ENCODE results near the gene IL12RB1. TPM values are rescaled to one million over a fixed set of nuclear protein-coding genes. Genes with fewer than 3 reads are reported as not detected.

Gene IL12RB1
- total and polyA plus RNA-seq, 11 donors, result 0.19 to 8.1 (median 0.55) TPM; not detected in 2

- Histone ChIP-seq H3K9me3 (no peaks in the 10 kb centered on the region), H3K4me1 (peaks cover 0 to 59% (median 26%) of the 10 kb centered on the region in 12 donors), H3K4me3 (peak overlapping the region in 5 of 12 donors; percentile 20 to 84 (median 56)), H3K36me3 (peaks cover 0 to 63% (median 54%) of the 10 kb centered on the region in 9 donors), H3K27ac (peak overlapping the region in 3 of 12 donors; percentile 33 to 93 (median 88)), H3K27me3 (no peaks in the 10 kb centered on the region)
- TF ChIP-seq CTCF (IDR thresholded peaks at IDR 0.05), result no peak
- TF ChIP-seq POLR2A (IDR thresholded peaks at IDR 0.05), result no peak
- no peak for ATAC-seq
- WGBS, 4 donors, result 83 to 100% (median 93%) methylated on average over 3 to 11 of the region's 11 CpGs
- intact Hi-C loops (cut with DNase I), result loop anchor here in 2 of 10 donors (1.0 to 10.0 kb wide), 2 partner anchors 45 to 405 kb away; partner anchors contain the start of gene SSBP4 (in 1 of the 2)
- DNase-seq, result no peak
Observed at GRCh38 chr19:18010149-18010548, 76.6 kb downstream of the IL12RB1 start.

GRCh38 chr19:18009412-18010066 is 77.2 kb downstream of the IL12RB1 start:
- 93 to 97% (median 95%) methylated on average over 34 to 37 of the region's 37 CpGs for WGBS, 4 donors
- Histone ChIP-seq H3K36me3 (peaks cover 0 to 57% (median 51%) of the 10 kb centered on the region in 9 donors), H3K27ac (peak overlapping the region in 6 of 12 donors; percentile 84 to 93 (median 87)), H3K4me3 (peak overlapping the region; percentile 24 to 84 (median 61)), H3K4me1 (peaks cover 0 to 54% (median 26%) of the 10 kb centered on the region in 12 donors), H3K9me3 (no peaks in the 10 kb centered on the region), H3K27me3 (no peaks in the 10 kb centered on the region)
- TF ChIP-seq CTCF (IDR thresholded peaks at IDR 0.05), result no peak
- TF ChIP-seq POLR2A (IDR thresholded peaks at IDR 0.05), result no peak
- ATAC-seq (no peak), DNase-seq (no peak)
- intact Hi-C loops (cut with DNase I), result loop anchor here in 3 of 10 donors (1.0 to 10.0 kb wide), 4 partner anchors 46 to 405 kb away; partner anchors contain the start of genes PIK3R2 (in 1 of the 3) and SSBP4 (in 1 of the 3)

Other genes with a start within 250 kb of the IL12RB1 start
- gene JAK3, start 239.0 kb downstream of the IL12RB1 start, total RNA-seq, result 10 to 100 TPM in 1 of 9 donors, 1 to 10 TPM in 7, under 1 TPM in 1; 0.77 to 29.2 (median 1.8) TPM
- gene JAK3, start 239.0 kb downstream of the IL12RB1 start, polyA plus RNA-seq, result 1 to 10 TPM in 1 of 2 donors, under 1 TPM in 1; 0.99 to 1.1 TPM
- gene RPL18A, start 227.0 kb downstream of the IL12RB1 start, total RNA-seq, result 1,000 to 10,000 TPM in 2 of 9 donors, 100 to 1,000 TPM in 7; 566 to 1,124 (median 752) TPM
- 1,000 to 10,000 TPM in 1 of 2 donors, 100 to 1,000 TPM in 1; 787 to 2,031 TPM for gene RPL18A, start 227.0 kb downstream of the IL12RB1 start, polyA plus RNA-seq
- not detected for gene SLC5A5, start 215.0 kb downstream of the IL12RB1 start, total RNA-seq
- not detected for gene SLC5A5, start 215.0 kb downstream of the IL12RB1 start, polyA plus RNA-seq
- gene CCDC124, start 153.9 kb downstream of the IL12RB1 start, total RNA-seq, result 100 to 1,000 TPM in 1 of 9 donors, 10 to 100 TPM in 8; 45.4 to 115 (median 66.1) TPM
- 100 to 1,000 TPM; 157 to 195 TPM for gene CCDC124, start 153.9 kb downstream of the IL12RB1 start, polyA plus RNA-seq
- under 1 TPM in 2 of 9 donors, not detected in 7; 0.07 to 0.27 TPM for gene KCNN1, start 119.8 kb downstream of the IL12RB1 start, total RNA-seq
- under 1 TPM; 0.03 to 0.08 TPM for gene KCNN1, start 119.8 kb downstream of the IL12RB1 start, polyA plus RNA-seq
- gene ARRDC2, start 78.8 kb downstream of the IL12RB1 start, total RNA-seq, result 10 to 100 TPM in 4 of 9 donors, 1 to 10 TPM in 5; 5.8 to 35.5 (median 9.9) TPM
- gene ARRDC2, start 78.8 kb downstream of the IL12RB1 start, polyA plus RNA-seq, result 10 to 100 TPM; 14.9 to 26.1 TPM
- 1 to 10 TPM; 2.8 to 9.8 (median 5.2) TPM for gene MAST3, start 10.8 kb upstream of the IL12RB1 start, total RNA-seq
- gene MAST3, start 10.8 kb upstream of the IL12RB1 start, polyA plus RNA-seq, result 1 to 10 TPM; 1.5 to 2.9 TPM
- 10 to 100 TPM; 17.9 to 28.6 (median 24.6) TPM for gene PIK3R2, start 66.2 kb upstream of the IL12RB1 start, total RNA-seq
- 1 to 10 TPM; 4.0 to 7.1 TPM for gene PIK3R2, start 66.2 kb upstream of the IL12RB1 start, polyA plus RNA-seq
- 100 to 1,000 TPM in 2 of 9 donors, 10 to 100 TPM in 4, 1 to 10 TPM in 3; 9.0 to 455 (median 15.2) TPM for gene IFI30, start 86.9 kb upstream of the IL12RB1 start, total RNA-seq
- 10 to 100 TPM in 1 of 2 donors, 1 to 10 TPM in 1; 8.9 to 27.1 TPM for gene IFI30, start 86.9 kb upstream of the IL12RB1 start, polyA plus RNA-seq
- 10 to 100 TPM; 10.6 to 37.4 (median 14.8) TPM for gene MPV17L2, start 106.3 kb upstream of the IL12RB1 start, total RNA-seq
- 10 to 100 TPM; 24.7 to 59.3 TPM for gene MPV17L2, start 106.3 kb upstream of the IL12RB1 start, polyA plus RNA-seq
- 10 to 100 TPM in 8 of 9 donors, 1 to 10 TPM in 1; 6.9 to 39.2 (median 31.5) TPM for gene RAB3A, start 117.1 kb upstream of the IL12RB1 start, total RNA-seq
- 10 to 100 TPM; 17.2 to 20.1 TPM for gene RAB3A, start 117.1 kb upstream of the IL12RB1 start, polyA plus RNA-seq
- 1 to 10 TPM in 5 of 9 donors, under 1 TPM in 3, not detected in 1; 0.16 to 3.6 (median 1.1) TPM for gene PDE4C, start 139.5 kb upstream of the IL12RB1 start, total RNA-seq
- 1 to 10 TPM in 1 of 2 donors, under 1 TPM in 1; 0.82 to 4.6 TPM for gene PDE4C, start 139.5 kb upstream of the IL12RB1 start, polyA plus RNA-seq
- 1 to 10 TPM in 4 of 9 donors, under 1 TPM in 5; 0.24 to 2.4 (median 0.75) TPM for gene IQCN, start 187.5 kb upstream of the IL12RB1 start, total RNA-seq
- 1 to 10 TPM in 1 of 2 donors, under 1 TPM in 1; 0.28 to 2.8 TPM for gene IQCN, start 187.5 kb upstream of the IL12RB1 start, polyA plus RNA-seq
- gene JUND, start 194.7 kb upstream of the IL12RB1 start, total RNA-seq, result 100 to 1,000 TPM in 7 of 9 donors, 10 to 100 TPM in 2; 80.2 to 352 (median 137) TPM
- 100 to 1,000 TPM; 114 to 236 TPM for gene JUND, start 194.7 kb upstream of the IL12RB1 start, polyA plus RNA-seq
- 100 to 1,000 TPM in 5 of 9 donors, 10 to 100 TPM in 4; 65.8 to 167 (median 101) TPM for gene LSM4, start 236.1 kb upstream of the IL12RB1 start, total RNA-seq
- gene LSM4, start 236.1 kb upstream of the IL12RB1 start, polyA plus RNA-seq, result 100 to 1,000 TPM; 127 to 171 TPM

All from heart left ventricle (tissue), 16 donors.